HL-60/S4 (cell line): ENCODE data around the gene FAM187B.

ENCODE experiments used
- in situ Hi-C: fragments of 300-500 bp; cut with MboI; formaldehyde crosslinking; loops from 2 replicates; pipeline ENCODE4 v1.14.3; 2022; ENCODE audit warnings: low sequenced_read_pairs

Gene FAM187B

DNA sequence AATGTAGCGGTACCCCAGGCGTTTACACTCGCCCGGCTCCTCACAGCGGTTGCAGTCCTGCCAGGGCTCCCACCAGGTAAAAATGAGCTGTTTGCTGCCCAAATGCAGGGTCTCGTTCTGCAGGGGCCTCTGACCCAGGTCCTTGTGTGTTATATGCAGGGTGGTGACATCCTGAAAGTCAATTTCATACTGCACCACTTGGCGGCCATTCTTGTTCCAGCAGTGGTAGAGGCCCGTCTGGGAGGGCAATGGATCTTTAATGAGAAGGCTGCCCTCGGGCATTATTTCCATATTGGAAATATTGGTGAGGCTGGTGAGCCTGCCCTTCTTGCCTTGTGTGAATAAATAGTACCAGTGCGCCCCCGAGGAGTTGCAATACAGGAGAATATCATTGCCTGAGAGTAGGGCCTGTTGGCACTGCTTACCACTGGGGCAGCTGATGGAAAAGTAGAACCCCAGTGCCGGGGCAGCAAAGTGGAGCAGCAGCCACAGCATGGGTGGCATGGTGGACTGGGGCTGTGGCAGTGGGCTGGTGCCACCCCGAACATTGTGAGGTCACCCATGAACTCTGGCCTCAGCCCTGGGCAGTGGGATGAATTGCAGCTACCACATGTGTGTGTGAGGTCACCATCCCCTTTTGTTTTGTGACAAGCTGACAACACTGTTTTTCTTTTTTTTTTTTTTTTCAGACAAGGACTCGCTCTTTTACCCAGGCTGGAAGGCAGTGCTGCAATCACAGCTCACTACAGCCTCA is at the start of gene FAM187B:
TSS of gene FAM187B (minus strand) at position 563 of the 754 bp plus-strand sequence. CDS start at position 504, 59 bp downstream.
- in situ Hi-C loops = no loop called here

DNA sequence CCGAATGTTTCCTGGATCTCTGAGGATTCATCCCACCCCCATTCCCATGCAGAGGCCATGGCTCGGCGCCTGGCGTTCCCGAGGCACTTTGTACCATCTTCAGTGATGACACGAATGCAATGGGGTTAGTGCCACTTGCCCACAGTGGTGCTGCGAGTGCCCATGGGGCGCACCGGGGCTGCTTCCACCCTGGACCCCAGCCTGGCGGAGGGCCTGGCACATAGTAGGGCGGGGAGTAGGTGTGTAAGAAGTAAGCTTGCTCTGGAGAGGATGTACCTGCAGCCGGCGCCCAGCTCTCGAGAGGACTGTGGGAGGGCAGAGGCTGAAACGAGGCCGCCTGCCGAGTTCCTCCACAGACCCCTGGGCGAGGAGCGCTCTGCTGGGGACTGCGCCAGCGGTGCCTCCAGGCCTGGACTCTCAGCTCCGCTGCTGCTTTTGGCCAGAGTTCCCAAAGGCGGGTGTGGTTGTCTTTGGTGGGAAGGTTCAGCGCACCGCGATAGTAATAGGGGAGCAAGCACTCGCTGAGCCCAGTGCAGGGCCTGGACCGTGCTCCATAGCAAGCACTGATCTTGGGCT is 48.3 kb upstream of the FAM187B start:
- in situ Hi-C loops = no loop called here

- in situ Hi-C loops = no loop called here
These were observed 45.8 kb upstream of the FAM187B start for GRCh38 chr19:35274323-35274722.

DNA sequence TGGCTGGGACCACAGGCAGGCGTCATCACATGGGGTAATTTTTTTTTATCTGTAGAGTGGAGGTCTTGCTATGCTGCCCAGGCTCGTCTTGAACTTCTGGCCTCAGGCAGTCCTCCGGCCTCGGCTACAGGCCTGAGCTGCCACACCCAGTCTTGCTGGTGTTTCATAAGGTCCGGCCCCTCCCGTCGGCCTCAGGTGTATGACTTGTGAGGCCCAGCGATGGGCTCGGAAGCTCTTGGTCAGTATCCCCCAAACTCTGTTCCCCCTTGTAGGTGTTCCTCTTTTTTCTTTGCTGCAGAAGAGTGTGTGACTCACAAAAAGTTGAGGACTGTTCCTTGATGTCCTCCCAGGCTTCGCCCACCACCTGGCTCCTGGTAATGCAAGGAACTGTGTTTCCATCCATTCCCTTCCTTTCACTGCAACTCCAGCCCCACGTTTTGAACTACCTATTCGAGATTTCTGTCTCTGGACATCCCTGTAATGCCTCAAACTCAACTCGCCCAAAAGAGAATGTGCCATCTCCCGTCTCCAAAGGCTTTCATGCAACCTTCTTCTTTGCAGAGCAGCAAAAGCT is 45.2 kb upstream of the FAM187B start:
- in situ Hi-C loops = no loop called here

- in situ Hi-C loops = no loop called here
These were observed 44.6 kb upstream of the FAM187B start for GRCh38 chr19:35272954-35273649.

- in situ Hi-C loops = no loop called here
These were observed 43.7 kb upstream of the FAM187B start for GRCh38 chr19:35272122-35272719.

GRCh38 chr19:35271546-35271945 is 43.0 kb upstream of the FAM187B start:
- in situ Hi-C loops = no loop called here

DNA sequence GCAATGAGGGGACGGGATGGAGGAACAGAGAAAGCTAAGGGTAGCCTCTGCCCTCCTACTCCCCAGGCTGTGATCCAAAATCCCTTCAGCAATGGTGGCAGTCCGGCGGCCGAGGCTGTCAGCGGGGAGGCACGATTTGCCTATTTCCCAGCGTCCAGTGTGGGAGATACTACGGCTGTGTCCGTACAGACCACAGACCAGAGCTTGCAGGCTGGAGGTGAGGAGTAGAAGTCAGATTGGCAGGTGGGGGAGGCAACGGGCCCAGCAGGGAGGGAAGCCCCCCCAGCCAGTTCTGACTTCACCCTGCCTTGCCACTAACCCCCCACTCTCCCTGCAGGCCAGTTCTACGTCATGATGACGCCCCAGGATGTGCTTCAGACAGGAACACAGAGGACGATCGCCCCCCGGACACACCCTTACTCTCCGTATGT is 41.9 kb upstream of the FAM187B start:
- in situ Hi-C loops = no loop called here

DNA sequence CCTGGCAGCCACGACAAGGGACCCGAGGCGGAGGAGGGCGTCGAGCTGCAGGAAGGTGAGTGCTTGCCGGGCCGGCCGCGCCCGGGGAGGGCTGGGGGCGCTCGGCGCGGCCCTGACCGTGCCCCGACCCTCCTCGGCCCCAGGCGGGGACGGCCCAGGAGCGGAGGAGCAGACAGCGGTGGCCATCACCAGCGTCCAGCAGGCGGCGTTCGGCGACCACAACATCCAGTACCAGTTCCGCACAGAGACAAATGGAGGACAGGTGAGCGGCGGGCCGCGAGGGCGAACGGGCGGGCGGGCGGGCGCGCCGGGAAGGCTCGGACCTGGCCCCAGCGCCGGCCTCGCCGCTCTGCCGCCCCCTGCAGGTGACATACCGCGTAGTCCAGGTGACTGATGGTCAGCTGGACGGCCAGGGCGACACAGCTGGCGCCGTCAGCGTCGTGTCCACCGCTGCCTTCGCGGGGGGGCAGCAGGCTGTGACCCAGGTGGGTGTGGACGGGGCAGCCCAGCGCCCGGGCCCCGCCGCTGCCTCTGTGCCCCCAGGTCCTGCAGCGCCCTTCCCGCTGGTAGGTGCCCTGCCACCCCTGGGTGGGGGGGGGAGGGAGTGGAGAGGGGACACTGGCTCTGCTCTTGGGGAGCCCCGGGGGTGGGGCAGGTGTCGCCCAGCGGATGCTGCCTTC is 41.0 kb upstream of the FAM187B start:
- in situ Hi-C loops = no loop called here

DNA sequence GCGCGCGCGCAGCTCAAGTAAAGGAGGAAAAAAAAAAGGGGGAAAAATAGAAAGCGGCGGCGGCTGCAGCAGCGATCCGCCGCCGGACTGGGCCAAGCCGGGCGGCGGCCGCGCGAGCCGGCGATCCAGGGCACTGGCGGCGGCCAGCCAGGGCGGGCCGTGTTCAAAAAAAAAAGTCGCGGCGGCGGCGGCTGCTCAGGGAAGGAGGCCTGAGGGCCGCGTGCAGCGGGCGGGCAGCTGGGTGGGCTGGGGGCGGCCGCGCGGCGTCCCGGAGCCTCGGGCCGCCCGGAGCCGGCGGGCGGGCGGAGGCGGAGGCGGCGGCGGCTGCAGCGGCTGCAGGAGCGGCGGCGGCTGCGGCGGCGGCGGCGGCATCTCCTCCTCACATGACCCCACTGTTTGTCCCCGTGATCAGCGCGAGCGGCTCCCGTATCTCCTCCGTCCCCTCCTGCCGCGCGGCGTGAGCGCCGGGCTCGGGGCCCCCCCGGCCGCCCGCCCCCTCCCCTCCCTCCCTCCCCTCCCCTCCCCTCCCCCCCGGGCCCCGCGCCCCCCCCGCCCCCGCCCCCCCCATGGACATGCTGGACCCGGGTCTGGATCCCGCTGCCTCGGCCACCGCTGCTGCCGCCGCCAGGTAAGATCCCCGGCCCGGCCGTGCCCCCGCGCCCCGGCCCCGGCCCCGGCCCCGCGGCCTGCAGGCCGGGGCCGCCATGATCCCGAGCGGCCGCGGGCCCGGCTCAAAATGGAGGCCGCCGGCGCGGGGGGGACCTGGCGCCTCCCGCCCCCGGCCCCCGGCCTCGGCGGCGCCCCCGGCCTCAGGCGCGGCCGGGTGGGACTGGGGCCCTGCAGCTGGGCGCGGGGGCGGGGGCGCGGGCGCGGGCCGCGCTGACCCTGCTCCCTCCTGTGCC is 40.2 kb upstream of the FAM187B start, which contains the start of gene USF2:
TSS of gene USF2 (plus strand) at position 427 of the 902 bp plus-strand sequence. CDS start at position 567, 140 bp downstream.
- in situ Hi-C loops = no loop called here

- in situ Hi-C loops = no loop called here
These were observed 39.4 kb upstream of the FAM187B start for GRCh38 chr19:35267818-35268535.

- in situ Hi-C loops = no loop called here
These were observed 38.8 kb upstream of the FAM187B start for GRCh38 chr19:35267353-35267817.

DNA sequence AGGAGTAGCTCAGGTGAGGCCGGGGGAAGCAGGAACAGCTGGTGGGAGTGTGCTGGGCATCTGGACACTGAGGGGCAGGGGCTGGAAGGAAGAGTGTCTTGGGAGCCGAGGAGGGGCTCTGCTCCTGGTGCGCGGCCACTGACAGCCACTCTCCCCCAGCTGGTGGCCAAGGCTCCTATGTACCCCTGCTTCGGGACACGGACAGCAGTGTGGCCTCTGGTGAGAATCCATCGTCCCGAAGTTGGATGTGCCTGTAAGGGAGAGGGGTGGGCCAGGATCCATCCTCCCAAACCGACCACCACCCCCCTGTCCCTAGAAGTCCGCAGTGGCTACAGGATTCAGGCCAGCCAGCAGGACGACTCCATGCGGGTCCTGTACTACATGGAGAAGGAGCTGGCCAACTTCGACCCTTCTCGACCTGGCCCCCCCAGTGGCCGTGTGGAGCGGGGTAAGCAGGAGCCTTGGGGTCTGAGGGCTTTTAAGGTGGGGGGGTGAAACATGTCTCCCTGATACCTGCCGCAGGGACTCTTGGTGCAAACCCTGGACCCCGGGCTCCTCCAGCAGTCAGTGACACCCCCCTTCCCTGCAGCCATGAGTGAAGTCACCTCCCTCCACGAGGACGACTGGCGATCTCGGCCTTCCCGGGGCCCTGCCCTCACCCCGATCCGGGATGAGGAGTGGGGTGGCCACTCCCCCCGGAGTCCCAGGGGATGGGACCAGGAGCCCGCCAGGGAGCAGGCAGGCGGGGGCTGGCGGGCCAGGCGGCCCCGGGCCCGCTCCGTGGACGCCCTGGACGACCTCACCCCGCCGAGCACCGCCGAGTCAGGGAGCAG is 38.2 kb upstream of the FAM187B start:
- in situ Hi-C loops = no loop called here

DNA sequence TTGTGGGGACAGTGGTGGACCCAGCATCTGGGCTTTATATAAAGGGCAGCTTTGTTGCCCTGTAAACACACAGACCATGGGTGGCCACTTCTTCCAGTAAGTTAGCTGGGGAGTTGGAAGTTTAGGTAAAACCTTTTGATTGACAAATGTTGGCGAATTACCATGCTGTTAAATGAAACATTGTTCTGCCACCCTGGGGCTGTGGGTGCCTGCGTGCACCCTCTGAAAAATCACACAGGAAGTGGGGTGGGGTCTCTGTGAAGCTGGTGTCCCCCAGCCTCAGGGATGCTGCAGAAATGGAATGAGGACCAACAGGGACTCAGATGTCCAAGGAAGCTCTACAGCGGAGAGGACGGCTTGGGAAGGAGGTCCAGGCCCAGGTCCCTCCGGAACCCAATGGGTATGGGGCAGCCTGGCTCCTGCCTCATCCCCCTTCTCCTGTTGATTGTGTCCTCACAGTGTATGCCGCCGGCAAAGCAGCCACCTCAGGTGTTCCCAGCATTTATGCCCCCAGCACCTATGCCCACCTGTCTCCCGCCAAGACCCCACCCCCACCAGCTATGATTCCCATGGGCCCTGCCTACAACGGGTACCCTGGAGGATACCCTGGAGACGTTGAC is 37.5 kb upstream of the FAM187B start:
- in situ Hi-C loops = no loop called here

- in situ Hi-C loops = no loop called here
These were observed 36.8 kb upstream of the FAM187B start for GRCh38 chr19:35265126-35265899.

DNA sequence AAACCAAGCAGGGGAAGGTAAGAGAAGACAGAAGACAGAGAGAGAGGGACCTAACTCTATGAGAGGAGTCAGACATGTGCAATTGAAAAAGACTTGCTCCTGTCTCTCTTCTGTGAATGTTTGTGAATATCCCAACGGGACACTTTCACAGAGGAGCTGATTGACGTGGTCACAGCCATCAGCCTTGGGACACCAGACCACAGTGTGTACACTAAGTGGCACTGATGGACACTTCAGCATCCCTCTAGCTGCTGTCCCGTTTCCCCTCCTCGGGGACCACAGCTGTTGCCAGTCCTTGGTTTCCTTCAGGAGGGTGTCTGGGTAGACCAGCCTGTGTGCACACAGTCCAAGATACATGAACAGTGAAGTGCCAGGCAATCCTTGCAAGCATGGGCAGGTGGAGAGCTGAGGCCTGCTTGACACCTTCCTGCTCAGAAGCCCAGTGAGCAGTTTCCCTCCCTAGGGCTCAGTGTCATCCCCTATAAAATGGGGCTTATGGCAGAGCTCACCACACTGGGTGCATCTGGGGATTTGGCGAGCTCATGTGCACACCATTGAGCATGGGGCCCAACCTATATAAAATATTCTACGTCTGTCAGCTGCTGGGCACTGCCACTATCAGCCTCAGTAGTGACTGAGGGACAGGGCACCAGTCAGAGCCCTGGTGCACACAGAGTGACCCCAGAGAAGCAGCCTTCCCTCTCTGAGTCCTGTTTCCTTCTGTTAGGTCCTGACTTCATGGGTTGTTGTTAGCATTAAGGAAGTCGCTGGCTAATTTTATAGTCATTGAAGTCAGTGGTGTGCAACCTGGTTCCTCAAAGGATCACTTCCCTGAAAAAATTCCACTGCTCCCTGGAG is 36.0 kb upstream of the FAM187B start:
- in situ Hi-C loops = no loop called here
